HepG2 (cell line): Measurements from ENCODE around the gene NPTXR. TPM values are rescaled to one million over a fixed set of nuclear protein-coding genes. Genes with fewer than 3 reads are reported as not detected.
A peak's percentile ranks its signal among the peaks of the same experiment; 100 is the strongest.

Source experiments
- ATAC-seq: fragments of 200-7000 bp; cut with Tn5 transposase; 3 replicates; pipeline ENCODE4 v1.9.1; 2020; ENCODE audit warnings: mild to moderate bottlenecking, moderate library complexity
- BruUV-seq: library from RNA; stranded (reverse); fragments of 400-500 nt; replicated peaks from 2 replicates; lab custom pipeline; 2021; lab: Mats Ljungman, UMichigan
- CTCF ChIA-PET: fragments of 300-600 bp; formaldehyde crosslinking; extraction: SDS; loops from one replicate; lab custom pipeline; 2021; ENCODE audit warnings: low total read pairs, inconsistent platforms, low intra/inter-chr PET ratio; lab: Yijun Ruan, JAX
- POLR2A ChIA-PET: fragments of 350-600 bp; sonication (Branson Sonifier 250); formaldehyde crosslinking; loops from one replicate; lab custom pipeline; 2020; ENCODE audit warnings: antibody characterized with exemption, inconsistent platforms; lab: Yijun Ruan, JAX
- DNase-seq: peaks from one replicate; pipeline ENCODE4 v3.0.0-alpha.2; 2015; ENCODE audit warnings: low spot score
- FAIRE-seq: peaks from 3 replicates; lab custom pipeline; 2011; peaks lifted over from hg19 to GRCh38; lab: Jason Lieb, UNC
- H2AFZ ChIP-seq: one replicate; pipeline ENCODE4 v1.6.1; 2011; ENCODE audit warnings: low read length, inconsistent platforms
- H3K27ac ChIP-seq: fragments of 300-600 bp; 3 replicates; pipeline ENCODE4 v1.8.0; 2011; ENCODE audit warnings: mixed run types, mild to moderate bottlenecking, mixed read lengths, low read length, inconsistent platforms; ENCODE audit not compliant: insufficient read depth; ENCODE audit errors: extremely low read length
- H3K27me3 ChIP-seq, 2 experiments: fragments of 200-600 bp in 1 of 2; 2 replicates in 1 of 2; 3 replicates in 1 of 2; pipeline versions ENCODE4 v1.6.0 to v1.8.0; 2011; ENCODE audit warnings: low read length in 2 of 2, mild to moderate bottlenecking in 2 of 2, moderate library complexity in 2 of 2, inconsistent platforms in 1 of 2; ENCODE audit not compliant: insufficient read depth in 2 of 2, control insufficient read depth in 1 of 2
- H3K36me3 ChIP-seq, 2 experiments: fragments of 200-600 bp in 1 of 2; replicated peaks in 1 of 2; 2 replicates in 1 of 2; 3 replicates in 1 of 2; pipeline versions ENCODE4 v1.5.1 to v1.8.0; 2011; ENCODE audit warnings: low read length in 2 of 2, inconsistent platforms in 1 of 2; ENCODE audit not compliant: insufficient read depth in 2 of 2, control insufficient read depth in 1 of 2
- H3K4me1 ChIP-seq: 2 replicates; pipeline ENCODE4 v1.5.1; 2012; ENCODE audit warnings: low read length, inconsistent platforms; ENCODE audit not compliant: insufficient read depth
- H3K4me2 ChIP-seq: 2 replicates; pipeline ENCODE4 v1.6.0; 2011; ENCODE audit warnings: low read depth, low read length, inconsistent platforms
- H3K4me3 ChIP-seq, 3 experiments: fragments of 200-600 bp in 1 of 3; sonication (generic), shearing (Covaris generic) in 1 of 3; replicated peaks in 1 of 3; 2 replicates each; pipeline ENCODE4 v1.5.1; 2011 to 2016; ENCODE audit warnings: low read length in 3 of 3, inconsistent platforms in 2 of 3, low read depth in 2 of 3, mild to moderate bottlenecking in 2 of 3, control low read depth in 1 of 3, mixed read lengths in 1 of 3; ENCODE audit not compliant: insufficient read depth in 1 of 3
- H3K79me2 ChIP-seq: one replicate; pipeline ENCODE4 v1.6.1; 2011; ENCODE audit warnings: low read length, inconsistent platforms; ENCODE audit not compliant: insufficient read depth
- H3K9ac ChIP-seq: 2 replicates; pipeline ENCODE4 v1.6.0; 2011; ENCODE audit warnings: mild to moderate bottlenecking, low read depth, low read length, inconsistent platforms; ENCODE audit not compliant: insufficient read depth
- H3K9me3 ChIP-seq: 2 replicates; pipeline ENCODE4 v1.5.1; 2012; ENCODE audit warnings: mild to moderate bottlenecking, low read length
- H4K20me1 ChIP-seq: 2 replicates; pipeline ENCODE4 v1.6.0; 2011; ENCODE audit warnings: inconsistent platforms, mild to moderate bottlenecking, low read length, moderate library complexity; ENCODE audit not compliant: insufficient read depth
- ATF7 ChIP-seq, 2 experiments: fragments of 450-650 bp in 1 of 2; sonication (generic) in 1 of 2; formaldehyde crosslinking in 1 of 2; IDR thresholded peaks; 2 replicates each; pipeline versions ENCODE4 v1.4.0 to v1.6.1; 2016 to 2020; ENCODE audit warnings: antibody characterized with exemption in 1 of 2, mild to moderate bottlenecking in 1 of 2, missing genetic modification reagents in 1 of 2
- CCAR2 ChIP-seq: fragments of 200-400 bp; formaldehyde crosslinking; optimal IDR thresholded peaks from 2 replicates; pipeline ENCODE3; 2018; ENCODE audit warnings: low read depth, mild to moderate bottlenecking, low read length, moderate library complexity
- ETV6 ChIP-seq: sonication (generic); formaldehyde crosslinking; conservative IDR thresholded peaks from 2 replicates; pipeline ENCODE4 v1.4.0; 2020; ENCODE audit warnings: missing genetic modification reagents
- FOSL2 ChIP-seq: sonication (generic); formaldehyde crosslinking; IDR thresholded peaks from 2 replicates; pipeline ENCODE4 v1.4.0; 2020; ENCODE audit warnings: missing genetic modification reagents
- KDM4B ChIP-seq: sonication (generic); formaldehyde crosslinking; IDR thresholded peaks from 2 replicates; pipeline ENCODE4 v1.4.0; 2020; ENCODE audit warnings: missing genetic modification reagents
- SMYD3 ChIP-seq: sonication (generic); formaldehyde crosslinking; IDR thresholded peaks from 2 replicates; pipeline ENCODE4 v1.8.1; 2023; ENCODE audit warnings: mild to moderate bottlenecking, missing genetic modification reagents
- SP5 ChIP-seq: IDR thresholded peaks from 2 replicates; pipeline ENCODE4 v1.6.1; 2016; ENCODE audit warnings: low read depth, borderline replicate concordance
- ZBTB8A ChIP-seq: sonication (generic); formaldehyde crosslinking; IDR thresholded peaks from 2 replicates; pipeline ENCODE4 v1.4.0; 2020; ENCODE audit warnings: mild to moderate bottlenecking, low read depth, missing genetic modification reagents, borderline replicate concordance
- ZNF430 ChIP-seq: sonication (generic); formaldehyde crosslinking; IDR thresholded peaks from 2 replicates; pipeline ENCODE4 v1.9.0; 2021; ENCODE audit warnings: mild to moderate bottlenecking, missing genetic modification reagents
- ZSCAN21 ChIP-seq: sonication (generic); formaldehyde crosslinking; IDR thresholded peaks from 2 replicates; pipeline ENCODE4 v1.8.0; 2022; ENCODE audit warnings: mild to moderate bottlenecking, missing genetic modification reagents, moderate library complexity, borderline replicate concordance
- WGBS: methylation state at CpG from one replicate; pipeline ENCODE4 v1.1.6; 2017; ENCODE audit warnings: low lambda C conversion rate; 5-methylcytosine and 5-hydroxymethylcytosine counted together
- in situ Hi-C: cut with HindIII; loops from 2 replicates; pipeline ENCODE4 v1.10.0; 2017; ENCODE audit warnings: low pct_unique_long_range_greater_than_20kb; ENCODE audit not compliant: extremely low pct_ligation_motif_present
- intact Hi-C: fragments of 100-400 bp; cut with micrococcal nuclease; formaldehyde crosslinking; loops from one replicate; pipeline ENCODE4 v1.10.0; 2022; ENCODE audit not compliant: unreplicated experiment
- polyA plus RNA-seq, 8 experiments: library from polyadenylated mRNA; depleted of rRNA in 3 of 8; stranded (reverse) in 7 of 8; unstranded in 1 of 8; fragments of >200 nt; fragmentation: Illumina TruSeq in 4 of 8; extraction: Trizol in 4 of 8; gene quantifications; 2 replicates each; pipeline versions ENCODE4 v1.2.1 to v1.2.3, GENCODE V29; 2011 to 2016; ENCODE audit warnings: low read depth in 4 of 8, missing spikeins in 1 of 8, mixed read lengths in 1 of 8; ENCODE audit not compliant: insufficient read depth in 1 of 8
- total RNA-seq, 5 experiments: library from RNA; depleted of rRNA; stranded (reverse); fragments of >200 nt; fragmentation: Illumina TruSeq; extraction: Trizol; gene quantifications; 2 replicates each; pipeline ENCODE4 v1.2.3, GENCODE V29; 2016; ENCODE audit warnings: low read depth in 1 of 5
- TF ChIP-seq, protein P1 (sequence below): sonication (generic); formaldehyde crosslinking; IDR thresholded peaks from 2 replicates; pipeline ENCODE4 v1.5.0; 2020; ENCODE audit warnings: missing genetic modification reagents, mild to moderate bottlenecking, borderline replicate concordance

NPTXR gene
- total and polyA plus RNA-seq, 2 of the 13 experiments (the other 11 are each of a cell fraction or from before 2014, with no cell fraction given), result 2.6 to 4.8 TPM

DNA sequence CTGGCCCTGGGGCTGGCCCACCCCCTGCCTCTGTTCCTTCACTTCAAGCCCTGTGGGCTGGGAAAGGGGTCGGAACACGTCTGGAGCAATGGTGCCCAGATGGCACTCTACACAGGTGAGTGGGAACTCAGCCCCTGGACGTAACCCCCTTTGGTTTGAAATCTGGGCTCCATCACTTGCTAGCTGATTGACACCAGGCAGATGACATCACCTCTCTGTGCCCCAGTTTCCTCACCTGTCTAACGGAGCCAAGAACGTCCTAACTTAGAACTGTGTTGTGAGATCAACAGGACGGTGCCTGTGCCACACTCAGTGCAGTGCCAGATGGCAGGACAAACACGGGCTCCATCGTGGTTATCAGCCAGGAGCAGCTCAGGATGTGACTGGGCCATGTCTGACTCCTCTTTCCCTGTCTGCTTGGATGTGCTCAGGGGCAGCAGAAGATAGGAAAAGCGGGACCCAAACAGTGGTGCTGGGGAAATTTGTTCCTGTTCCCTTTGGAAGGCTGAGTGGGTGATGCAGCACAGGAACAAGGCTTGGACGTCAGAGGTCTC lies 24.4 kb downstream of the NPTXR start:
- 43% methylated on average over 5 of the region's 10 CpGs for WGBS
- no peak for FAIRE-seq
- POLR2A ChIA-PET, result no interaction called here

DNA sequence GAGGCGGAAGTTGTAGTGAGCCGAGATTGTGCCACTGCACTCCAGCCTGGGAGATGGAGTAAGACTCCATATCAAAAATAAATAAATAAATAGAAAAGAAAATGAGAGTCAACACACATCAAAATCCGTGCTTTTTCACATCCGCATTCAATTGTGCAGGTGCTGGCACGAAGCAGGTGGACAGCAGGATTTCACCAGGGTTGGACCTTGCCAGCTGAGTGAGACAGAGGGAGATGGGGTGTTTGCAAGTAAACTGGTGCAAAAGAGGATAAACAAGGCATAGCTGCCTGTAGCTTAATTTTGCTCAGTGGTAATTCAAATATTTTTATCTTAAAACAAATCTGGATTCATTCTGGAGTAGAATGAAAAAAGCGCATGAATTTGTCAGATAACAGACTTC lies 26.6 kb downstream of the NPTXR start:
- H3K4me1 ChIP-seq, result no peaks in the 10 kb centered on the region
- CTCF ChIA-PET, result no interaction called here
- TF ChIP-seq ZSCAN21, result no peak
- TF ChIP-seq SP5 (CRISPR knock-in tag), result no peak
- no peak for TF ChIP-seq ZBTB8A (CRISPR knock-in tag)
- no peak for TF ChIP-seq FOSL2 (CRISPR knock-in tag)
- TF ChIP-seq CCAR2, result no peak
- no peak for TF ChIP-seq SMYD3
- TF ChIP-seq ZNF430 (CRISPR knock-in tag), result no peak

More for the DNA sequence above, 24.4 kb downstream of the NPTXR start:
- TSS peak; percentile 39 for BruUV-seq
- no peak for DNase-seq
- Histone ChIP-seq H3K27me3 (no peaks in the 10 kb centered on the region), H3K9me3 (no peaks in the 10 kb centered on the region), H4K20me1 (no peaks in the 10 kb centered on the region), H3K36me3 (no peaks in the 10 kb centered on the region), H3K79me2 (no peaks in the 10 kb centered on the region), H3K4me1 (no peaks in the 10 kb centered on the region), H3K27ac (no peak overlapping the region), H3K9ac (no peak overlapping the region), H3K4me3 (no peak overlapping the region), H2AFZ (no peak overlapping the region), H3K4me2 (no peak overlapping the region)
- TF ChIP-seq KDM4B (CRISPR knock-in tag) (no peak), ETV6 (CRISPR knock-in tag) (no peak), ATF7 (IDR thresholded peaks at IDR 0.05) (peak; percentile 51; the same call in 1 of the 2 replicates), ATF7 (CRISPR knock-in tag; IDR thresholded peaks at IDR 0.05) (no peak)
- TF ChIP-seq, protein P1, sequence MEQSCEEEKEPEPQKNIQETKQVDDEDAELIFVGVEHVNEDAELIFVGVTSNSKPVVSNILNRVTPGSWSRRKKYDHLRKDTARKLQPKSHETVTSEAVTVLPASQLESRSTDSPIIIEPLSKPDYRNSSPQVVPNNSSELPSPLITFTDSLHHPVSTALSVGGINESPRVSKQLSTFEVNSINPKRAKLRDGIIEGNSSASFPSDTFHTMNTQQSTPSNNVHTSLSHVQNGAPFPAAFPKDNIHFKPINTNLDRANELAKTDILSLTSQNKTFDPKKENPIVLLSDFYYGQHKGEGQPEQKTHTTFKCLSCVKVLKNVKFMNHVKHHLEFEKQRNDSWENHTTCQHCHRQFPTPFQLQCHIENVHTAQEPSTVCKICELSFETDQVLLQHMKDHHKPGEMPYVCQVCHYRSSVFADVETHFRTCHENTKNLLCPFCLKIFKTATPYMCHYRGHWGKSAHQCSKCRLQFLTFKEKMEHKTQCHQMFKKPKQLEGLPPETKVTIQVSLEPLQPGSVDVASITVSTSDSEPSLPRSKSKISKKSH, result no peak
- intact Hi-C loops (no loop called here), in situ Hi-C loops (no loop called here)
- ATAC-seq, result no peak
- CTCF ChIA-PET, result no interaction called here

More for the DNA sequence above, 26.6 kb downstream of the NPTXR start:
- in situ Hi-C loops, result no loop called here
- BruUV-seq, result no TSS peak
- FAIRE-seq, result no peak
- no peak overlapping the region for H3K4me3 ChIP-seq
- H3K9ac ChIP-seq, result no peak overlapping the region
- peaks cover 0 to 5% of the 10 kb centered on the region in 2 experiments; a peak in 1 of 5 replicates for H3K27me3 ChIP-seq
- no peaks in the 10 kb centered on the region for H3K9me3 ChIP-seq
- no peaks in the 10 kb centered on the region for H3K79me2 ChIP-seq
- no peak overlapping the region for H3K4me2 ChIP-seq
- POLR2A ChIA-PET, result no interaction called here
- 69% methylated on average over 6 of the region's 6 CpGs for WGBS
- H3K36me3 ChIP-seq, result no peaks in the 10 kb centered on the region
- intact Hi-C loops, result no loop called here
- no peaks in the 10 kb centered on the region for H4K20me1 ChIP-seq
- no peak overlapping the region for H2AFZ ChIP-seq
- no peak for DNase-seq
- no peak for ATAC-seq
- H3K27ac ChIP-seq, result no peak overlapping the region
